SU-DHL-6 (cell line): ENCODE measurements around the gene RASGRP1.

Source experiments
- EZH2phosphoT487 ChIP-seq: fragments of 200-600 bp; sonication (generic), shearing (Covaris generic); conservative IDR thresholded peaks from 2 replicates; pipeline ENCODE4 v1.6.1; 2018; ENCODE audit warnings: mild to moderate bottlenecking, antibody characterized with exemption, low read length, moderate library complexity, mixed read lengths
- TF ChIP-seq, protein P1 (sequence below): fragments of 200-600 bp; sonication (generic); IDR thresholded peaks from one replicate; pipeline ENCODE4 v1.5.1; 2017; ENCODE audit warnings: antibody characterized with exemption, mild to moderate bottlenecking, low read length, moderate library complexity; ENCODE audit not compliant: insufficient read depth, poor library complexity, severe bottlenecking

DNA sequence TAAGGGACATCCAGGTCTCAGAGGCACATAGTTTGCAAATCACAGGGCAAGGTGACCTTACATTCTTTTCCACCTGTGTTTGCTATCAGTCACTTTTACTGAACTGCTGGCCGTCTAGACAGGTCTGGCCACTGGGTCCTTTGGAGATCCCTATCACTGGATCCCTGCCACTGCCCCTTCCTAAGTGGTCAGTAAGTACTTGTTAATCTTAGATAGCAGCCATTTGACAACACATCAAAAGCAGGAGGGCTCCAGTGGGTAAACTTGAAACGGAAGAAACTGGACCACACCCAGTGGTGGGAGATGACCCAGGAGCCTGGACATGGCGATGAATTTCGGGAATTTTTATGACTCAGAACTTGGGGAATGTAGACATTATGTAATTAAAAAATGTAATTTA lies 28.9 kb upstream of the RASGRP1 start:
- TF ChIP-seq, protein P1, sequence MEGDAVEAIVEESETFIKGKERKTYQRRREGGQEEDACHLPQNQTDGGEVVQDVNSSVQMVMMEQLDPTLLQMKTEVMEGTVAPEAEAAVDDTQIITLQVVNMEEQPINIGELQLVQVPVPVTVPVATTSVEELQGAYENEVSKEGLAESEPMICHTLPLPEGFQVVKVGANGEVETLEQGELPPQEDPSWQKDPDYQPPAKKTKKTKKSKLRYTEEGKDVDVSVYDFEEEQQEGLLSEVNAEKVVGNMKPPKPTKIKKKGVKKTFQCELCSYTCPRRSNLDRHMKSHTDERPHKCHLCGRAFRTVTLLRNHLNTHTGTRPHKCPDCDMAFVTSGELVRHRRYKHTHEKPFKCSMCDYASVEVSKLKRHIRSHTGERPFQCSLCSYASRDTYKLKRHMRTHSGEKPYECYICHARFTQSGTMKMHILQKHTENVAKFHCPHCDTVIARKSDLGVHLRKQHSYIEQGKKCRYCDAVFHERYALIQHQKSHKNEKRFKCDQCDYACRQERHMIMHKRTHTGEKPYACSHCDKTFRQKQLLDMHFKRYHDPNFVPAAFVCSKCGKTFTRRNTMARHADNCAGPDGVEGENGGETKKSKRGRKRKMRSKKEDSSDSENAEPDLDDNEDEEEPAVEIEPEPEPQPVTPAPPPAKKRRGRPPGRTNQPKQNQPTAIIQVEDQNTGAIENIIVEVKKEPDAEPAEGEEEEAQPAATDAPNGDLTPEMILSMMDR, result no peak
- TF ChIP-seq EZH2phosphoT487, result no peak
